Measurements from ENCODE around the gene LHFPL6.

- TF ChIP-seq POLR2AphosphoS5 (IDR thresholded peaks at IDR 0.05) (no peak), POLR2A (IDR thresholded peaks at IDR 0.05) (no peak)
Measured at GRCh38 chr13:39411511-39411910, 191.5 kb downstream of the LHFPL6 start.

All from upper lobe of left lung (tissue), 4 donors.